ENCODE results near the gene RHD. TPM values are rescaled to one million over a fixed set of nuclear protein-coding genes. Genes with fewer than 3 reads are reported as not detected.
"Not testable (repeated sequence)": the region's sequence is repeated elsewhere in the genome, so short reads cannot be mapped to it uniquely, and the experiment has no call there.

The RHD gene
- total RNA-seq, 1 experiment from 2014 or later, result 1.3 TPM

GRCh38 chr1:25329336-25329735 lies 57.0 kb downstream of the RHD start:
- H3K27me3 Mint-ChIP-seq (ENCODE audit: low read depth), result not testable (repeated sequence)

More at GRCh38 chr1:25329336-25329735, 57.0 kb downstream of the RHD start:
- not testable (repeated sequence) for H3K27me3 ChIP-seq (ENCODE audit: insufficient read depth, low read length); H2BK20ac ChIP-seq (ENCODE audit: low read depth, low read length, poor library complexity, severe bottlenecking); H3K4me3 Mint-ChIP-seq; H3K14ac ChIP-seq (ENCODE audit: insufficient read depth, low read length); H3K23ac ChIP-seq (ENCODE audit: insufficient read length, low read depth, low read length); DNase-seq; H2BK15ac ChIP-seq (ENCODE audit: low read depth, low read length); H3K36me3 Mint-ChIP-seq (ENCODE audit: insufficient read depth in 1 of 3, low read depth in 3 of 3); H2BK12ac ChIP-seq (ENCODE audit: insufficient read length, low read depth, low read length); H4K91ac ChIP-seq (ENCODE audit: insufficient read length, low read depth, low read length); H3K56ac ChIP-seq (ENCODE audit: insufficient read length, low read depth, low read length); H3K4me2 ChIP-seq (ENCODE audit: insufficient read depth, insufficient read length, low read length); H3T11ph ChIP-seq (ENCODE audit: low read length); H3K79me2 ChIP-seq (ENCODE audit: insufficient read depth, low read length); H3K23me2 ChIP-seq (ENCODE audit: insufficient read length, low read depth, low read length, poor library complexity, severe bottlenecking); H2AK5ac ChIP-seq (ENCODE audit: insufficient read length, low read length); H3K9me3 Mint-ChIP-seq; H3K9ac ChIP-seq (ENCODE audit: extremely low read depth, insufficient read length, low read length); H4K8ac ChIP-seq (replicated peaks; ENCODE audit: insufficient read length, low read depth, low read length); H2BK5ac ChIP-seq (ENCODE audit: insufficient read length, low read length); H3K4me1 ChIP-seq (ENCODE audit: insufficient read depth, low read length); H3K4ac ChIP-seq (ENCODE audit: low read depth, low read length); H3K18ac ChIP-seq (ENCODE audit: insufficient read length, low read depth, low read length); H3K27ac ChIP-seq (ENCODE audit: insufficient read length, low read depth, low read length); H4K20me1 ChIP-seq (ENCODE audit: control insufficient read depth, insufficient read depth, insufficient read length); H3K4me1 Mint-ChIP-seq; H2AFZ ChIP-seq (ENCODE audit: low read length); H3K79me1 ChIP-seq (ENCODE audit: insufficient read depth, low read depth, low read length, poor library complexity, severe bottlenecking); H2BK120ac ChIP-seq (ENCODE audit: low read depth, low read length, poor library complexity, severe bottlenecking); H3K27ac Mint-ChIP-seq; H4K5ac ChIP-seq (ENCODE audit: insufficient read length, low read depth, low read length); H3K9me3 ChIP-seq (ENCODE audit: control insufficient read depth, low read depth, low read length)
- WGBS (ENCODE audit: extremely low coverage, insufficient read length, low lambda C conversion rate), result no CpG with 5 or more reads among the region's 5 CpGs
